Sciatic nerve (tissue), 2 donors: ENCODE results near the gene S100A5. TPM values are rescaled to one million over a fixed set of nuclear protein-coding genes. Genes with fewer than 3 reads are reported as not detected.
A peak's percentile ranks its signal among the peaks of the same experiment; 100 is the strongest.
"Not testable (repeated sequence)": the region's sequence is repeated elsewhere in the genome, so short reads cannot be mapped to it uniquely, and the experiment has no call there.

ENCODE experiments used
- ATAC-seq: fragments of 200-7000 bp; cut with Tn5 transposase; one replicate; pipeline ENCODE4 v1.9.1; 2020; ENCODE audit warnings: mild to moderate bottlenecking, moderate library complexity
- DNase-seq: peaks from one replicate; pipeline ENCODE4 v3.0.0-alpha.2; 2020; ENCODE audit warnings: low spot score
- intact Hi-C: fragments of 100-400 bp; cut with DNase I; formaldehyde crosslinking; loops from one replicate; pipeline ENCODE4 v1.14.2; 2022
- total RNA-seq: library from RNA; stranded (reverse); fragmentation: NEBNext Ultra II Directional; extraction: Animal tissue kit (Norgen Biotek cat#: 25700); gene quantifications from one replicate; pipeline ENCODE4 v1.2.1, GENCODE V29; 2021
- donor health status: DM: no; HTN: no; CAD: no.
- donor health status: DM: no; HTN: no; CAD: no.

S100A5 gene
- total RNA-seq, 1 donor from 2014 or later: not detected

- intact Hi-C loops, DNase-seq, ATAC-seq: not testable (repeated sequence)
Measured at GRCh38 chr1:153520137-153520691, 20.5 kb downstream of the S100A5 start.

- intact Hi-C loops: no loop called here
- DNase-seq: no peak
- ATAC-seq: no peak
Measured at GRCh38 chr1:153519242-153519641, 21.5 kb downstream of the S100A5 start.

- intact Hi-C loops: no loop called here
- ATAC-seq (peak; percentile 38), DNase-seq (no peak)
Measured at GRCh38 chr1:153515504-153516394, 25.0 kb downstream of the S100A5 start.

GRCh38 chr1:153513666-153514065, 27.1 kb downstream of the S100A5 start:
- no peak for DNase-seq
- no peak for ATAC-seq
- intact Hi-C loops: no loop called here

GRCh38 chr1:153513023-153513422, 27.7 kb downstream of the S100A5 start:
- intact Hi-C loops: no loop called here
- ATAC-seq: no peak
- DNase-seq: no peak

GRCh38 chr1:153510984-153511410, 29.7 kb downstream of the S100A5 start:
- ATAC-seq (peak; percentile 68), DNase-seq (peak; percentile 90)
- intact Hi-C loops: no loop called here

- DNase-seq (no peak), ATAC-seq (no peak)
- intact Hi-C loops: no loop called here
Measured at GRCh38 chr1:153509729-153510354, 30.9 kb downstream of the S100A5 start.

GRCh38 chr1:153509036-153509435, 31.7 kb downstream of the S100A5 start:
- DNase-seq: no peak
- intact Hi-C loops: no loop called here
- no peak for ATAC-seq

- DNase-seq (no peak), ATAC-seq (no peak)
- intact Hi-C loops: no loop called here
Measured at GRCh38 chr1:153507926-153508583, 32.7 kb downstream of the S100A5 start.

GRCh38 chr1:153506831-153507413, 33.8 kb downstream of the S100A5 start:
- intact Hi-C loops: no loop called here
- ATAC-seq: peak; percentile 93
- peak; percentile 86 for DNase-seq

GRCh38 chr1:153506386-153506785, 34.3 kb downstream of the S100A5 start:
- intact Hi-C loops: no loop called here
- DNase-seq (no peak), ATAC-seq (peak; percentile 5)

GRCh38 chr1:153505576-153505975, 35.2 kb downstream of the S100A5 start:
- DNase-seq (no peak), ATAC-seq (no peak)
- intact Hi-C loops: no loop called here

- intact Hi-C loops: no loop called here
- no peak for DNase-seq
- ATAC-seq: no peak
Measured at GRCh38 chr1:153503766-153504165, 37.0 kb downstream of the S100A5 start.

GRCh38 chr1:153498746-153499145, 42.0 kb downstream of the S100A5 start:
- no peak for DNase-seq
- intact Hi-C loops: no loop called here

GRCh38 chr1:153495536-153495935, 45.2 kb downstream of the S100A5 start:
- no peak for ATAC-seq

More at GRCh38 chr1:153498746-153499145, 42.0 kb downstream of the S100A5 start:
- ATAC-seq: no peak

GRCh38 chr1:153494976-153495535, 45.7 kb downstream of the S100A5 start:
- ATAC-seq (peak; percentile 55), DNase-seq (peak; percentile 91)
- intact Hi-C loops: loop anchor here (5.0 kb wide), 1 partner anchor 143 kb away; no protein-coding TSS in a partner anchor

More at GRCh38 chr1:153495536-153495935, 45.2 kb downstream of the S100A5 start:
- DNase-seq: no peak
- intact Hi-C loops: no loop called here

GRCh38 chr1:153493343-153493960, 47.3 kb downstream of the S100A5 start:
- DNase-seq: no peak
- ATAC-seq: no peak
- intact Hi-C loops: loop anchor here (5.0 kb wide), 1 partner anchor 141 kb away; no protein-coding TSS in a partner anchor
